Chondrocyte (in vitro differentiated cells): ENCODE measurements around the gene BCL11B. TPM values are rescaled to one million over a fixed set of nuclear protein-coding genes. Genes with fewer than 3 reads are reported as not detected.
A peak's percentile ranks its signal among the peaks of the same experiment; 100 is the strongest.

ENCODE experiments used
- DNase-seq: peaks from one replicate; pipeline ENCODE4 v3.0.0; 2021; ENCODE audit warnings: mixed read lengths, low spot score
- H3K27ac Mint-ChIP-seq: one replicate; pipeline ENCODE4 v1.8.0; 2021; ENCODE audit warnings: mild to moderate bottlenecking, moderate library complexity, mixed read lengths; ENCODE audit not compliant: unreplicated experiment
- H3K27me3 Mint-ChIP-seq: 2 replicates; pipeline ENCODE4 v1.8.0; 2021; ENCODE audit warnings: low read depth, mixed read lengths
- H3K36me3 Mint-ChIP-seq: 2 replicates; pipeline ENCODE4 v1.8.0; 2021; ENCODE audit warnings: low read depth, mixed read lengths
- H3K4me1 Mint-ChIP-seq: 2 replicates; pipeline ENCODE4 v1.8.0; 2021; ENCODE audit warnings: low read depth, mild to moderate bottlenecking, mixed read lengths
- H3K4me3 Mint-ChIP-seq: one replicate; pipeline ENCODE4 v1.8.0; 2021; ENCODE audit warnings: mild to moderate bottlenecking, moderate library complexity, mixed read lengths; ENCODE audit not compliant: unreplicated experiment
- H3K9me3 Mint-ChIP-seq: 2 replicates; pipeline ENCODE4 v1.8.0; 2021; ENCODE audit warnings: low read depth, mixed read lengths
- CTCF ChIP-seq: fragments of 200-600 bp; sonication (generic); IDR thresholded peaks from 2 replicates; pipeline ENCODE4 v1.5.0; 2021; ENCODE audit warnings: antibody characterized with exemption, mild to moderate bottlenecking, moderate library complexity
- total RNA-seq: library from RNA; stranded (reverse); gene quantifications from 3 replicates; pipeline ENCODE4 v1.2.1, GENCODE V29; 2021

Gene BCL11B
- total RNA-seq, 1 donor from 2014 or later: 0.17 TPM

GRCh38 chr14:99271221-99271941 is 616 bp downstream of the BCL11B start:
- H3K4me3 Mint-ChIP-seq: peak overlapping the region; percentile 74
- H3K9me3 Mint-ChIP-seq: no peaks in the 10 kb centered on the region
- peak overlapping the region; percentile 45 for H3K27ac Mint-ChIP-seq
- H3K4me1 Mint-ChIP-seq: peaks cover 36% of the 10 kb centered on the region
- DNase-seq: no peak
- peaks cover 51% of the 10 kb centered on the region for H3K27me3 Mint-ChIP-seq
- no peaks in the 10 kb centered on the region for H3K36me3 Mint-ChIP-seq
- TF ChIP-seq CTCF: no peak

- Mint-ChIP-seq H3K36me3 (no peaks in the 10 kb centered on the region), H3K9me3 (no peaks in the 10 kb centered on the region), H3K4me3 (peak overlapping the region; percentile 74), H3K27ac (no peak overlapping the region), H3K4me1 (peaks cover 40% of the 10 kb centered on the region), H3K27me3 (peaks cover 52% of the 10 kb centered on the region)
- TF ChIP-seq CTCF: no peak
- no peak for DNase-seq
Measured at GRCh38 chr14:99270458-99271220, 1.4 kb downstream of the BCL11B start.

GRCh38 chr14:99268810-99269707 is 2.9 kb downstream of the BCL11B start:
- Mint-ChIP-seq H3K4me3 (no peak overlapping the region), H3K27me3 (peaks cover 60% of the 10 kb centered on the region), H3K9me3 (no peaks in the 10 kb centered on the region), H3K36me3 (no peaks in the 10 kb centered on the region), H3K4me1 (peaks cover 36% of the 10 kb centered on the region), H3K27ac (no peak overlapping the region)
- DNase-seq: no peak
- no peak for TF ChIP-seq CTCF

- TF ChIP-seq CTCF: no peak
- H3K36me3 Mint-ChIP-seq: no peaks in the 10 kb centered on the region
- peaks cover 70% of the 10 kb centered on the region for H3K27me3 Mint-ChIP-seq
- H3K9me3 Mint-ChIP-seq: no peaks in the 10 kb centered on the region
- H3K4me1 Mint-ChIP-seq: peaks cover 32% of the 10 kb centered on the region
- H3K4me3 Mint-ChIP-seq: no peak overlapping the region
- DNase-seq: no peak
- no peak overlapping the region for H3K27ac Mint-ChIP-seq
Measured at GRCh38 chr14:99267837-99268781, 3.9 kb downstream of the BCL11B start.
